ENCODE results near the gene ERVK3-1. TPM values are rescaled to one million over a fixed set of nuclear protein-coding genes. Genes with fewer than 3 reads are reported as not detected.
"Not testable (repeated sequence)": the region's sequence is repeated elsewhere in the genome, so short reads cannot be mapped to it uniquely, and the experiment has no call there.

Gene ERVK3-1
- polyA plus RNA-seq (2011; rRNA removed) (34.3 and 39.4 TPM in 2 replicates), polyA minus RNA-seq (2011; rRNA and poly(A)+ RNA removed) (14.4 and 14.6 TPM in 2 replicates)

GRCh38 chr19:58305065-58305931 is at the start of gene ERVK3-1:
Gene ERVK3-1 (plus strand): TSS chr19:58305377. CDS start chr19:58312169, 6,792 bp downstream.
- ChIA-PET POLR2A (interaction anchor here (0.5 kb wide), 1 partner anchor 21 kb away, joined by 5 read pairs; no protein-coding TSS in a partner anchor), CTCF (no interaction called here)
- DNase-seq (ENCODE audit: low read depth), result peak; percentile 84
- Histone ChIP-seq H3K4me3 (ENCODE audit: low read depth, low read length) (peak within 1 kb of the TSS; percentile 88), H3K27me3 (ENCODE audit: control insufficient read depth, insufficient read depth, low read length) (no peaks in the 10 kb centered on the region), H3K36me3 (ENCODE audit: control insufficient read depth, insufficient read depth, low read length) (peaks cover 10% of the 10 kb centered on the region)
- peak; percentile 8; the same call in 1 of the 2 replicates for TF ChIP-seq CTCF (IDR thresholded peaks at IDR 0.05; ENCODE audit: insufficient read depth, low read depth, low read length)

GRCh38 chr19:58258259-58258658 is 46.9 kb upstream of the ERVK3-1 start:
- H3K27me3 ChIP-seq (ENCODE audit: control insufficient read depth, insufficient read depth, low read length); POLR2A ChIA-PET; H3K4me3 ChIP-seq (ENCODE audit: low read depth, low read length); DNase-seq (ENCODE audit: low read depth); CTCF ChIA-PET: not testable (repeated sequence)
- H3K36me3 ChIP-seq (ENCODE audit: control insufficient read depth, insufficient read depth, low read length), result peaks cover 23% of the 10 kb centered on the region

- Histone ChIP-seq H3K36me3 (ENCODE audit: control insufficient read depth, insufficient read depth, low read length) (peaks cover 16% of the 10 kb centered on the region), H3K27me3 (ENCODE audit: control insufficient read depth, insufficient read depth, low read length) (no peaks in the 10 kb centered on the region), H3K4me3 (ENCODE audit: low read depth, low read length) (no peak overlapping the region)
- no peak for TF ChIP-seq CTCF (IDR thresholded peaks at IDR 0.05; ENCODE audit: insufficient read depth, low read depth, low read length)
- DNase-seq (ENCODE audit: low read depth), result no peak
- ChIA-PET CTCF (no interaction called here), POLR2A (no interaction called here)
Observed at GRCh38 chr19:58261600-58261967, 43.6 kb upstream of the ERVK3-1 start.

GRCh38 chr19:58261968-58262921 is 42.9 kb upstream of the ERVK3-1 start:
- CTCF ChIA-PET, result no interaction called here
- Histone ChIP-seq H3K27me3 (ENCODE audit: control insufficient read depth, insufficient read depth, low read length) (no peaks in the 10 kb centered on the region), H3K4me3 (ENCODE audit: low read depth, low read length) (no peak overlapping the region), H3K36me3 (ENCODE audit: control insufficient read depth, insufficient read depth, low read length) (peaks cover 16% of the 10 kb centered on the region)
- TF ChIP-seq CTCF (IDR thresholded peaks at IDR 0.05; ENCODE audit: insufficient read depth, low read depth, low read length), result no peak
- DNase-seq (ENCODE audit: low read depth), result no peak
- POLR2A ChIA-PET, result no interaction called here

GRCh38 chr19:58262922-58263296 is 42.3 kb upstream of the ERVK3-1 start:
- ChIA-PET POLR2A (no interaction called here), CTCF (no interaction called here)
- no peak for TF ChIP-seq CTCF (IDR thresholded peaks at IDR 0.05; ENCODE audit: insufficient read depth, low read depth, low read length)
- H3K27me3 ChIP-seq (ENCODE audit: control insufficient read depth, insufficient read depth, low read length), result no peaks in the 10 kb centered on the region
- H3K36me3 ChIP-seq (ENCODE audit: control insufficient read depth, insufficient read depth, low read length), result peaks cover 11% of the 10 kb centered on the region
- no peak for DNase-seq (ENCODE audit: low read depth)
- H3K4me3 ChIP-seq (ENCODE audit: low read depth, low read length), result no peak overlapping the region
